ENCODE data around the gene TMEM108. TPM values are rescaled to one million over a fixed set of nuclear protein-coding genes. Genes with fewer than 3 reads are reported as not detected.

TMEM108 gene
- total RNA-seq, 4 donors from 2014 or later, result 0.70 to 4.0 (median 1.4) TPM

GRCh38 chr3:133400006-133400515 lies 361.9 kb downstream of the TMEM108 start, which contains the start of gene BFSP2:
Gene BFSP2 (plus strand): TSS chr3:133400056. CDS start chr3:133400084, 28 bp downstream.
- no peaks in the 10 kb centered on the region for H3K4me1 ChIP-seq
- H3K27ac ChIP-seq, result no peak within 1 kb of the TSS
- H3K36me3 ChIP-seq, result no peaks in the 10 kb centered on the region
- peak in 1 of 2 donors; percentile 63 for DNase-seq (ENCODE audit: low spot score in 2 of 2)
- WGBS, result 91% methylated on average over 6 of the region's 15 CpGs
- TF ChIP-seq CTCF (IDR thresholded peaks at IDR 0.05), result no peak
- no peak for TF ChIP-seq POLR2AphosphoS5 (IDR thresholded peaks at IDR 0.05)
- no peak for TF ChIP-seq EP300 (IDR thresholded peaks at IDR 0.05)
- TF ChIP-seq POLR2A (IDR thresholded peaks at IDR 0.05), result no peak
- no peak within 1 kb of the TSS for H3K4me3 ChIP-seq
- H3K27me3 ChIP-seq, result no peaks in the 10 kb centered on the region
- H3K9me3 ChIP-seq, result no peaks in the 10 kb centered on the region

GRCh38 chr3:133401374-133402135 lies 363.4 kb downstream of the TMEM108 start:
- H3K27ac ChIP-seq, result no peak overlapping the region
- H3K27me3 ChIP-seq, result no peaks in the 10 kb centered on the region
- no peaks in the 10 kb centered on the region for H3K9me3 ChIP-seq
- TF ChIP-seq POLR2A (IDR thresholded peaks at IDR 0.05) (no peak), POLR2AphosphoS5 (IDR thresholded peaks at IDR 0.05) (no peak), EP300 (IDR thresholded peaks at IDR 0.05) (no peak), CTCF (IDR thresholded peaks at IDR 0.05) (no peak)
- H3K36me3 ChIP-seq, result no peaks in the 10 kb centered on the region
- 60% methylated on average over 2 of the region's 2 CpGs for WGBS
- no peak overlapping the region for H3K4me3 ChIP-seq
- no peaks in the 10 kb centered on the region for H3K4me1 ChIP-seq
- DNase-seq (ENCODE audit: low spot score in 2 of 2), result peak in 1 of 2 donors; percentile 44

GRCh38 chr3:133404920-133405319 lies 366.7 kb downstream of the TMEM108 start:
- Histone ChIP-seq H3K4me3 (no peak overlapping the region), H3K27ac (no peak overlapping the region), H3K27me3 (peaks cover 2% of the 10 kb centered on the region), H3K4me1 (no peaks in the 10 kb centered on the region), H3K36me3 (no peaks in the 10 kb centered on the region), H3K9me3 (no peaks in the 10 kb centered on the region)
- DNase-seq (ENCODE audit: low spot score in 2 of 2), result peak in 1 of 2 donors; percentile 24
- TF ChIP-seq POLR2AphosphoS5 (IDR thresholded peaks at IDR 0.05), result no peak
- TF ChIP-seq POLR2A (IDR thresholded peaks at IDR 0.05), result no peak
- no peak for TF ChIP-seq EP300 (IDR thresholded peaks at IDR 0.05)
- TF ChIP-seq CTCF (IDR thresholded peaks at IDR 0.05), result no peak
- 86% methylated on average over 3 of the region's 3 CpGs for WGBS

GRCh38 chr3:133408366-133408765 lies 370.2 kb downstream of the TMEM108 start:
- 85% methylated on average over 2 of the region's 2 CpGs for WGBS
- Histone ChIP-seq H3K4me3 (no peak overlapping the region), H3K9me3 (no peaks in the 10 kb centered on the region), H3K27me3 (peaks cover 2% of the 10 kb centered on the region), H3K36me3 (no peaks in the 10 kb centered on the region), H3K27ac (no peak overlapping the region), H3K4me1 (peaks cover 5% of the 10 kb centered on the region)
- no peak for TF ChIP-seq POLR2AphosphoS5 (IDR thresholded peaks at IDR 0.05)
- no peak for TF ChIP-seq EP300 (IDR thresholded peaks at IDR 0.05)
- no peak for TF ChIP-seq POLR2A (IDR thresholded peaks at IDR 0.05)
- TF ChIP-seq CTCF (IDR thresholded peaks at IDR 0.05), result no peak
- no peak for DNase-seq (ENCODE audit: low spot score in 2 of 2)

GRCh38 chr3:133408961-133409360 lies 370.8 kb downstream of the TMEM108 start:
- DNase-seq (ENCODE audit: low spot score in 2 of 2), result no peak
- TF ChIP-seq POLR2A (IDR thresholded peaks at IDR 0.05) (no peak), CTCF (IDR thresholded peaks at IDR 0.05) (no peak), POLR2AphosphoS5 (IDR thresholded peaks at IDR 0.05) (no peak), EP300 (IDR thresholded peaks at IDR 0.05) (no peak)

More at GRCh38 chr3:133408961-133409360, 370.8 kb downstream of the TMEM108 start:
- peaks cover 2% of the 10 kb centered on the region for H3K27me3 ChIP-seq
- no peaks in the 10 kb centered on the region for H3K9me3 ChIP-seq
- WGBS, result 48% methylated on average over 2 of the region's 2 CpGs
- no peaks in the 10 kb centered on the region for H3K36me3 ChIP-seq
- H3K4me1 ChIP-seq, result peaks cover 9% of the 10 kb centered on the region
- H3K4me3 ChIP-seq, result no peak overlapping the region
- no peak overlapping the region for H3K27ac ChIP-seq

All from suprapubic skin (tissue), 4 donors.